ENCODE data around the gene ATP23. TPM values are rescaled to one million over a fixed set of nuclear protein-coding genes. Genes with fewer than 3 reads are reported as not detected.

ATP23 gene
- total RNA-seq, 2 experiments from 2014 or later: 14.9 to 16.3 TPM

DNA sequence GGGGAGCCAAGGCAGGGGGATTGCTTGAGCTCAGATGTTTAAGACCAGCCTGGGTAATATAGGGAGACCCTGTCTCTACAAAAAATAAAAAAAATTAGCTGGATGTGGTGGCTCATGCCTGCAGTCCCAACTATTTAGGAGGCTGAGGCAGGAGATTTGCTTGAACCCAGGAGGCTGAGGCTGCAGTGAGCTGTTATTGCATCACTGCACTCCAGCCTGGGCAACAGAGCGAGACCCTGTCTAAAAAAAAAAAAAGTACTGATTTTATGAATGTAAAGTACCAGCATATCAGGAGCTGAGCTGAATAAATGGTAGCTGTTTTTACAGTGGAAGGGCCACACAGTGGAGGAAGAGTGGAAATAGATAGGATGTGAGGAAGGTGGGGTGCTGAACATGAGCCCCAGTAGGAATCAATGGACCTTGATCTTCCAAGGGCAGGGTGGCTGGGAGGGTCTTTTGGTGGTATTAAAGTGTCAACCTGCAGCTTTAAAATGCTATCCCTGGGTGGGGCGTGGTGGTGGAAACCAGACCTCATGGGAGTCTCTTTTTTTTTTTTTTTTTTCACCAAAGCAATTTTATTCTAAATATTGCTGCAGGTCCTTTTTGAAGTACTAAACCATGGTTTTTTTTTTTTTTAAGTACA lies 2.2 kb downstream of the ATP23 start:
- H3K27ac Mint-ChIP-seq: no peak overlapping the region

DNA sequence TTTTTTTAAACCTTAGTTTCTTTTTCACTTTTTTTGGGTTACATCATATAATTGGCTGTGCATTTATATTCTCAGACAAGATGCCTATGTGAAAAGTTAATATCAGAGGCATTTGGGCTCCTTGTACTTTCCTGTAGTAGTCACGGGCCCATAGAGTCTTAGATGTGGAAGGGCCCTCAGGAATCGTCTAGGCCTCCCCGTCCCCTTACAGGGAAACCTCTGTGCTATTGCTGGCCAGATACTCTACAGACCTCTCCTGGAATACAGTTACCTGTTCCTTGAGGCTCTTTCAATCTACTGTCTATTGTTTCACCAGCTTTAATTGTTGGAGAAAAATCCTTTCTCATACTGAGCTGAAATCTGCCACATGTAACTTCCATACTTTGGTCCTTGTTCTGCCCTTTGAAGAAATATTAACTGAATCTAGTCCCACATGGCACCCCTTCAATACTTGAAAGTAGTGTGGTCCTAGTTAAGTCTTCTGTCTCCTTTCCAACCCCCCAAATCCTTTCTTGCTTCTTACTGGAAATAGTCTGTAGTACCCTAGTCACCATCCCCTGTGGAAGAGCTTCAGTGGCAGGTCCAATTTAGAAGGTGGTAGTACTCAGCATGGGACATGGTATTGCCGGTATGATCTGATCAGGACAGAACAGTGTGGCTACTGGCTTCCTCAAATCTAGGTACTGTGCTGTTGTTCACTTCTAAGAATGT lies 3.1 kb downstream of the ATP23 start:
- Mint-ChIP-seq H3K36me3 (no peaks in the 10 kb centered on the region), H3K9me3 (no peaks in the 10 kb centered on the region), H3K27ac (no peak overlapping the region), H3K4me1 (ENCODE audit: low read depth) (peaks cover 36% of the 10 kb centered on the region), H3K4me3 (no peak overlapping the region), H3K27me3 (no peaks in the 10 kb centered on the region)
- ChIA-PET CTCF (no interaction called here), POLR2A (no interaction called here)
- intact Hi-C loops (cut with micrococcal nuclease): loop anchor here (5.0 kb wide), 1 partner anchor 1653 kb away; the partner anchor contains the start of gene SLC16A7
- no peak for DNase-seq

More for the DNA sequence above, 2.2 kb downstream of the ATP23 start:
- H3K4me3 Mint-ChIP-seq: no peak overlapping the region
- ChIA-PET CTCF (no interaction called here), POLR2A (interaction anchor here (0.6 kb wide), 1 partner anchor 831 kb away, joined by 3 read pairs; no protein-coding TSS in a partner anchor)
- peaks cover 40% of the 10 kb centered on the region for H3K4me1 Mint-ChIP-seq (ENCODE audit: low read depth)
- no peaks in the 10 kb centered on the region for H3K27me3 Mint-ChIP-seq
- intact Hi-C loops (cut with micrococcal nuclease): loop anchor here (5.0 kb wide), 1 partner anchor 1654 kb away; the partner anchor contains the start of gene SLC16A7
- H3K9me3 Mint-ChIP-seq: no peaks in the 10 kb centered on the region
- H3K36me3 Mint-ChIP-seq: no peaks in the 10 kb centered on the region
- DNase-seq: no peak

DNA sequence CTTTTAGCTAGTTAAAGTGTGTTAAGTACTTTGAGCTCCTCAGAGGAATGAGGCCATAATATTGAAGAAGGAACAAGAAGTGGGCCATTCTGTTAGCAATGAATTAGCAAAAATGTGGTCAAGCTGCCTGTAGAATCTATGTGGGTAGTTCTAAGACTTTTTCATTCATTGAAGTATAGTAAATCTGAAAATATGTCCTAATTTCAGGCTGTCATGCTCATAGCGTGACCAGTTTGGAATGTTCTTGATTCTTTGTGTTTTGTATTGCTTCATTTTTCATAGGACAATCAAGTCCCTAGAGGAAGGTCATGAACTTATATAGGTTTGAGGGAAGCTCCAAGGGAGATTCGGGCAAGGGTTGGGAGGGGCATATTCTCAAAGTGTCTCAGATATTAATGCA lies 11.4 kb downstream of the ATP23 start:
- Mint-ChIP-seq H3K27ac (no peak overlapping the region), H3K9me3 (no peaks in the 10 kb centered on the region), H3K4me3 (no peak overlapping the region), H3K4me1 (ENCODE audit: low read depth) (peaks cover 8% of the 10 kb centered on the region), H3K36me3 (peaks cover 47% of the 10 kb centered on the region), H3K27me3 (no peaks in the 10 kb centered on the region)
- DNase-seq: no peak
- CTCF ChIA-PET: no interaction called here
- intact Hi-C loops (cut with micrococcal nuclease): no loop called here
- POLR2A ChIA-PET: no interaction called here

DNA sequence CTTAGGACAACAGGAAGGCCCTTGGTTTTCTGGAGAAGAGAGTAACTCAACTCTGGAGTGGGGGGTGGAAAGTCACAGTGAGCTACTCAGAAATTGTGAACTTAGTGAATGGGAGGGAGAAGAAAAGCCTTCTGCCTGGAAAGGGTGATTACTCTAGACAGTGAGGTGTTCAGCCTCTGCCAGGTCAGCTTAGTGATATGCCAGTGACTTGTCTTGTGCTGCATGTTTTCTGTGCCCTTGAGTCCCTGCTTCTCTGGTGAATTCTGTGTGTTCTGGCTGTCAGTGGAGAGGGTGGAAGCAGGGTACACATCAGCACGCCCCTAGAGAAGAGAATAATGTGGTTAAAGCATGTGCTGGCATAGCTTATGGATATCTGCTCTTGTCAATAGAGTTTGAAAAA lies 13.4 kb downstream of the ATP23 start:
- CTCF ChIA-PET: no interaction called here
- POLR2A ChIA-PET: no interaction called here
- Mint-ChIP-seq H3K27ac (peak overlapping the region; percentile 9), H3K4me1 (ENCODE audit: low read depth) (peaks cover 8% of the 10 kb centered on the region), H3K4me3 (no peak overlapping the region), H3K27me3 (no peaks in the 10 kb centered on the region), H3K36me3 (peaks cover 64% of the 10 kb centered on the region), H3K9me3 (peaks cover 19% of the 10 kb centered on the region)
- intact Hi-C loops (cut with micrococcal nuclease): no loop called here
- no peak for DNase-seq

DNA sequence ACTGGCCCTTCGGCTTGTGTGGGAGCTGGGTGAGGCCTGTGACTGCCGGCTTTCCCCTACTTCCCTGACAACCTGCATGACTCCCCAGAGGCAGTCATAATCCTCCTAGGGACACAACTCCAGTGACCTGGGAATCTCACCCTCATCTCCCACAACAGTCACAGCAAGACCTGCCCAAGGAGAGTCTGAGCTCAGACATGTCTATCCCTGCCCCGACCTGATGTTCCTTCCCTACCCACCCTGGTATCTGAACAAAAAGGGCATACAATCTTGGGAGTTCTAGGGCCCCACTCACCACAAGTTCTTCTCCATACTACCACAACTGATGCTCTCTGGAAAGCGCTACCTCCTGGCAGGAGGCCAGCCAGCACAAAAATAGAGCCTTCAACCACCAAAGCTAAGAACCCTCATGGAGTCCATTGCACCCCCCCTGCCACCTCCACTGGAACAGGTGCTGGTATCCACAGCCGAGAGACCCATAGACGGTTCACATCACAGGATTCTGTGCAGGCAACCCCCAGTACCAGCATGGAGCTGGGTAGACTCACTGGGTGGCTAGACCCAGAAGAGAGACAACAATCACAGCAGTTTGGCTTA lies 16.8 kb downstream of the ATP23 start:
- Mint-ChIP-seq H3K9me3 (peaks cover 50% of the 10 kb centered on the region), H3K27ac (no peak overlapping the region), H3K27me3 (no peaks in the 10 kb centered on the region), H3K4me1 (ENCODE audit: low read depth) (peaks cover 8% of the 10 kb centered on the region), H3K4me3 (no peak overlapping the region), H3K36me3 (peaks cover 56% of the 10 kb centered on the region)
- ChIA-PET POLR2A (no interaction called here), CTCF (no interaction called here)
- DNase-seq: no peak
- intact Hi-C loops (cut with micrococcal nuclease): no loop called here

DNA sequence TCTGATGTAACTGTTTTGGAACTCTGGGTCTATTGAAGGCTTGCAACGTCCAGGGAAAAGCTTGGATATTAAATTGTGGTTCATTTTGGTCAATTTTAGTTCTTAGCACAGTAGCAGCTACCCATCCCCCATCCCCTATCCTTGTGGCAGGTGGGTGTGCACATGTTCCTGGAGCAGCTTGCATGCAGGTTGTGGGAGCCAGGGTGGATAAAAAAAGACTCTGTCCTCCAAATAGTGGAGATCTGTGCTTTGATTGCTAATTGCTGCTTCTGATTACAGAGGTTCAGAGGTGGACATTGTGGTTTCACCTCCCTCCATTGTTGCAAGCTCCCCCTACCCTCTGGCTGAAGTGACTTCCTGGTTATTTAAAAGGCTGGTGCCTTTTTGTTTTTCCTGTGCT lies 23.1 kb downstream of the ATP23 start:
- Mint-ChIP-seq H3K27ac (no peak overlapping the region), H3K4me1 (ENCODE audit: low read depth) (no peaks in the 10 kb centered on the region), H3K9me3 (peaks cover 46% of the 10 kb centered on the region), H3K27me3 (no peaks in the 10 kb centered on the region), H3K36me3 (peaks cover 8% of the 10 kb centered on the region), H3K4me3 (no peak overlapping the region)
- POLR2A ChIA-PET: no interaction called here
- DNase-seq: no peak
- CTCF ChIA-PET: no interaction called here
- intact Hi-C loops (cut with micrococcal nuclease): no loop called here

DNA sequence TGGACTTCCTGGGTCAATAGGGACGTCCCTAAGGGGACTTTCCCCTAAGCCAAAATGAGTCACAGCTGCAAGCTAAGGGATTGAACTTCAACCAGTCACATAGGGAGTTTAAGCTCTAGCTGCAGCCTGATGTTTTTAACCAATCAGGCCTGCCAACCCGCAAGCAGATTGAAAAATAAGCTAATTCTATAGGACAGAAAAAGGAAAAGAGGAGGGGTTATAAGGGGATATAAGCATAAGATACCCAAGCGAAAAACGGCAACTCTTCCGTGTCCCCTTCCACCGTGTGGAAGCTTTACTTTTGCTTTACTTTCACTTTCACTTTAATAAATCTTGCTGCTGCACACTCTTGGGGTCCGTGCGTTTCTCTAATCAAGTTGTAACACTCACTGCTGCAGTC lies 24.4 kb downstream of the ATP23 start:
- DNase-seq: no peak
- intact Hi-C loops (cut with micrococcal nuclease): no loop called here
- POLR2A ChIA-PET: no interaction called here
- H3K4me3 Mint-ChIP-seq: no peak overlapping the region
- peaks cover 41% of the 10 kb centered on the region for H3K9me3 Mint-ChIP-seq
- peaks cover 1% of the 10 kb centered on the region for H3K36me3 Mint-ChIP-seq
- no peaks in the 10 kb centered on the region for H3K4me1 Mint-ChIP-seq (ENCODE audit: low read depth)
- CTCF ChIA-PET: no interaction called here
- H3K27ac Mint-ChIP-seq: no peak overlapping the region
- H3K27me3 Mint-ChIP-seq: no peaks in the 10 kb centered on the region

DNA sequence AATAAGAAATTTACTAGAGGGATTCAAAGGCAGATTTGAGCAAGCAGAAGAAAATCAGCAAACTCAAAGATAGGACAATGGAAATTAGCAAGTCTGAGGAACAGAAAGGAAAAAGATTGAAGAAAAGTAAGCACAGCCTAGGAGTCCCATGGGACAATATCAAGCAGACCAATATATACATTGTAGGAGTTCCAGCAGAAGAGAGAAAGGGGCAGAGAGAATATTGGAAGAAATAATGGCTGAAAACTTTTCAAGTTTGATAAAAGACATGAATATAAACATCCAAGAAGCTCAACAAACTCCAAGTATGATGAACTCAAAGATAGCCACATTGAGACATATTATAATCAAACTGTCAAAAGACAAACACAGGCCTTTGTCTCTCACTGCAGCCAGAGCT lies 25.2 kb downstream of the ATP23 start:
- Mint-ChIP-seq H3K9me3 (peaks cover 33% of the 10 kb centered on the region), H3K4me3 (no peak overlapping the region), H3K36me3 (peaks cover 1% of the 10 kb centered on the region), H3K27ac (no peak overlapping the region), H3K27me3 (no peaks in the 10 kb centered on the region), H3K4me1 (ENCODE audit: low read depth) (no peaks in the 10 kb centered on the region)
- DNase-seq: no peak
- intact Hi-C loops (cut with micrococcal nuclease): no loop called here
- ChIA-PET CTCF (no interaction called here), POLR2A (no interaction called here)

DNA sequence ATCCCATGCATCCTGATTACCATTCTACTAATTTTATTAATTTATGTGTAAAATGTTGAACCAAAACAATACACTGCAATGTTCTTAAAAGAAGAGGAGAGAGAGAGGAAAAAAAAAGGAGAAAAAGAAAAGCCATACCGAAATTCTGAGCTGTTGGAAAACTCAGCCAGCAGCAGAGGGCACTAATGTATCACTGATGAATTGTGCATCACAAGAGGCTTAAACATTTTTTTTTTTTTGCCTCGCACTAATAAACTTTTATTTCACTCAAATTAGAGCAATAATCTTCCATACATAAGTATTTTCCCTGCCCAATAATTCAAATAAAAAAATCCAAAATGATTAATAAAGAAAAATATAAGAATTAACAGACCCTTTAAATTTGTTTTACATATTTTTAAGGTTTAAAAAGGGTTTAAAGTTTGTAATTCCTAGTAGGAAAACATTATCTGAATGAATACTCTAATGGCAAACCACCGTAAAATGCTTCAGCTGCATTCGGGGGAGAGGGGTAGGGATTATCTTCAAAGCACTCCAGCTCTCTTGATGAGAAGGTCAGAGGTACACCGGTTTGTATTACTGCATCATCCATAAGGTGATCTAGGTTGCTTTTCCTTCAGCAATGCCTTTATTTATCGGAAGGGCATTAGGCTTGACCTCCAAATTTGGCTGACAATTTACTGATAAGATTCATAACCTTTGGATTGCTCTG lies 41.9 kb downstream of the ATP23 start:
- H3K4me1 Mint-ChIP-seq (ENCODE audit: low read depth): no peaks in the 10 kb centered on the region
- CTCF ChIA-PET: interaction anchor here (0.6 to 1.1 kb wide), 2 partner anchors 188 to 456 kb away, joined by 3 to 6 read pairs; no protein-coding TSS in a partner anchor
- H3K27ac Mint-ChIP-seq: no peak overlapping the region
- POLR2A ChIA-PET: interaction anchor here (0.6 kb wide), 1 partner anchor 42 kb away, joined by 3 read pairs; the partner anchor contains the start of gene ATP23
- intact Hi-C loops (cut with micrococcal nuclease): no loop called here
- peak; percentile 26 for DNase-seq
- no peak overlapping the region for H3K4me3 Mint-ChIP-seq
- H3K27me3 Mint-ChIP-seq: peaks cover 14% of the 10 kb centered on the region
- H3K9me3 Mint-ChIP-seq: peaks cover 3% of the 10 kb centered on the region
- H3K36me3 Mint-ChIP-seq: no peaks in the 10 kb centered on the region

DNA sequence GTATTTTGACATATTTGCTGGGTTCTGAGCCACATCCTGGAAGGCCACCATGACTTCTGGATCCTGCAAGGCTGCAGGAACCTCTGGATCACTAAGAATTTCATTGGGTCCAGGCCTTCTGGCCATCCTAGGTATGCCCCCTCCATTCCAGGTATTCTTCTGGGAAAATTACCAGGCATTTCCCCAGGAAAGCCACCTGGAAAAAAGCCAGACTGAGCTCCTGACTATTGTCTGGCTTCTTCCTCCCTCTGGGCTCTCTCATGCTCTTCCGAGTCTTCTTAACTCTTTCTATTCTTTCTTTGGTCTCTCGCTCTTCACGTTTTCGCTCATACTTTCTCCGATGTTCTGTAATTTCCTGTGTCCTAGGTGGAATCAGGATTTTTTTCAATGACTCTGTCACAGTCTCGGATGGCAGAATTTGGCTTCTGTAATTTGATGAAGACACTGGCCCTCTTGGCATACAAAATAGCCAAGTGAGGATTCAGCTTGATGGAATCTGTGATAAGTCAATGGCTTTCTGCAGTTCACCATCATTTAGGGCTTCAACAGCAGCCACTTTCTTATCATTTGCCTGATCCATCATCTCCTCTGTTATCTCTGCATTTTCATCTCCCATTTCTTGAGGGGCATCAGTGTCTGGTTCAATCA lies 42.6 kb downstream of the ATP23 start:
- peaks cover 3% of the 10 kb centered on the region for H3K9me3 Mint-ChIP-seq
- peaks cover 12% of the 10 kb centered on the region for H3K27me3 Mint-ChIP-seq
- H3K36me3 Mint-ChIP-seq: no peaks in the 10 kb centered on the region
- H3K4me1 Mint-ChIP-seq (ENCODE audit: low read depth): no peaks in the 10 kb centered on the region
- CTCF ChIA-PET: interaction anchor here (1.1 kb wide), 1 partner anchor 187 kb away, joined by 3 read pairs; no protein-coding TSS in a partner anchor
- no peak overlapping the region for H3K27ac Mint-ChIP-seq
- DNase-seq: no peak
- intact Hi-C loops (cut with micrococcal nuclease): no loop called here
- H3K4me3 Mint-ChIP-seq: no peak overlapping the region
- POLR2A ChIA-PET: no interaction called here

DNA sequence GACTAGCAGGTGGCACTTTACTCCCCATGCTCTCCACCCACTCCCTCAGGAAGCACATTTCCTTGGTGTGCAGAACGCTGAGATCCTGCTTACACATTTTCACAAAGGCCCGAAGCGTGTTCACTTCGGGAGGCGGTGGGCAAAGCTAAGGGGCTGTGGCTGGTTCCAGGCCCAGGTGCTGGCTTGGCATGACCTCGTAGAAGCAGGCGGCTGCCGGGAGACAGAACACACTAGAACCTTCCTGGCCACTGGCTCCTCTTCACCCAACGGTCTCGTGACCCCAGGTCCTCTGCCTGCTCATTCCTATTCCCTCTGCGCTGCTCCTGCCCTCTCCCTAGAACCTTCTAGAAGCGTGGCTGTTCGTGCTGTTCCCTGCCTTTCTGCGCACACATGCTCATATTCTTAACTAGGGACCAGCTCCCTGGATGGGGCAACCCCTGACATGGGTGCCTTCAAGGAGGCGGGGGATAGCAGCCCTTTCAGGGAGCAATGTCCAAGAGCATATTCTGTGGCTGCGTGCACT lies 43.3 kb downstream of the ATP23 start:
- no peak for DNase-seq
- H3K4me1 Mint-ChIP-seq (ENCODE audit: low read depth): no peaks in the 10 kb centered on the region
- ChIA-PET POLR2A (no interaction called here), CTCF (no interaction called here)
- no peak overlapping the region for H3K27ac Mint-ChIP-seq
- peaks cover 7% of the 10 kb centered on the region for H3K27me3 Mint-ChIP-seq
- no peak overlapping the region for H3K4me3 Mint-ChIP-seq
- no peaks in the 10 kb centered on the region for H3K36me3 Mint-ChIP-seq
- intact Hi-C loops (cut with micrococcal nuclease): no loop called here
- H3K9me3 Mint-ChIP-seq: peaks cover 2% of the 10 kb centered on the region

DNA sequence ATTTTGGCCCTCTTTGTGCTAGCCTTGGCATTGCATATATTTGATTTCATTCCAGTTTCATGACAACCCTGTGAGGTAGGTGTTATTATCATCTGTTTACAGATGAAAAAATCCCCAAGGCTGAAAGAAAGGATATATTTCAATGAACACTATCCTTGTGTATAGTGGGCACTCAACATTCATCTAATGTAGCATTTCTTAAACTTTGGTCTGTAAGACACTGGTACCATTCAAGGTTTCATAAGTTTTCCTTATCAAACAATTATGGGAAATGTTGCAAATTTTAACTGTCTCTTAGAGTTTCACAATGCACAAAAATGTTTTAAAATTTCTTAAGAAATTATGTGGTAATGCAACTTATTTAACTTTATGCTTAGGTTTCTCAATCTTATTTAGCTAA lies 44.3 kb downstream of the ATP23 start:
- CTCF ChIA-PET: no interaction called here
- Mint-ChIP-seq H3K36me3 (no peaks in the 10 kb centered on the region), H3K4me3 (no peak overlapping the region), H3K27me3 (peaks cover 5% of the 10 kb centered on the region), H3K9me3 (no peaks in the 10 kb centered on the region), H3K4me1 (ENCODE audit: low read depth) (no peaks in the 10 kb centered on the region), H3K27ac (no peak overlapping the region)
- intact Hi-C loops (cut with micrococcal nuclease): no loop called here
- POLR2A ChIA-PET: no interaction called here
- no peak for DNase-seq

Data from activated CD4-positive, alpha-beta memory T cell treated with anti-CD3 and anti-CD28 coated beads for 36 hours (primary cell).